SK-N-SH (cell line): ENCODE measurements around the gene PARD6A.

Experiments
- CTCF ChIP-seq: fragments of 200-600 bp; sonication (generic); IDR thresholded peaks from 2 replicates; pipeline ENCODE4 v1.6.1; 2017; ENCODE audit warnings: antibody characterized with exemption, mild to moderate bottlenecking, moderate library complexity
- EP300 ChIP-seq, 2 experiments: IDR thresholded peaks; 2 replicates each; pipeline versions ENCODE4 v1.4.0 to v1.6.1; 2012; ENCODE audit warnings: borderline replicate concordance in 1 of 2, low read depth in 1 of 2, low read length in 1 of 2
- EZH2phosphoT487 ChIP-seq: fragments of 200-600 bp; sonication (generic); IDR thresholded peaks from 2 replicates; pipeline ENCODE4 v1.6.1; 2017; ENCODE audit warnings: low read depth, mixed run types, mild to moderate bottlenecking, antibody characterized with exemption, moderate library complexity, borderline replicate concordance
- NFIC ChIP-seq: IDR thresholded peaks from 2 replicates; pipeline ENCODE4 v1.4.0; 2012; ENCODE audit warnings: borderline replicate concordance
- NRF1 ChIP-seq: IDR thresholded peaks from 2 replicates; pipeline ENCODE4 v1.6.1; 2012; ENCODE audit warnings: low read depth, mild to moderate bottlenecking, low read length
- PBX3 ChIP-seq: IDR thresholded peaks from 2 replicates; pipeline ENCODE4; 2012
- POLR2AphosphoS5 ChIP-seq: IDR thresholded peaks from 2 replicates; pipeline ENCODE4 v1.6.1; 2012; ENCODE audit warnings: low read depth, low read length
- RAD21 ChIP-seq: IDR thresholded peaks from 2 replicates; pipeline ENCODE4 v1.6.1; 2012; ENCODE audit warnings: mild to moderate bottlenecking, low read length
- REST ChIP-seq: IDR thresholded peaks from 2 replicates; pipeline ENCODE4 v1.6.1; 2012; ENCODE audit warnings: mild to moderate bottlenecking, low read depth, low read length, moderate library complexity
- SMC3 ChIP-seq: IDR thresholded peaks from 2 replicates; pipeline ENCODE4 v1.6.1; 2012; ENCODE audit warnings: low read depth, low read length, improper control_type of control experiment
- USF1 ChIP-seq: IDR thresholded peaks from 2 replicates; pipeline ENCODE4 v1.4.0; 2012; ENCODE audit warnings: low read depth, borderline replicate concordance
- YY1 ChIP-seq: IDR thresholded peaks from 2 replicates; pipeline ENCODE4 v1.4.0; 2012; ENCODE audit warnings: low read depth, mild to moderate bottlenecking

- TF ChIP-seq REST: no peak
- no peak for TF ChIP-seq SMC3
- TF ChIP-seq CTCF: no peak
- TF ChIP-seq YY1: no peak
- no peak for TF ChIP-seq EP300 (IDR thresholded peaks at IDR 0.05; ENCODE audit: borderline replicate concordance in 1 of 2, low read depth in 1 of 2, low read length in 1 of 2)
- TF ChIP-seq POLR2AphosphoS5: no peak
- no peak for TF ChIP-seq NRF1
- no peak for TF ChIP-seq PBX3
- TF ChIP-seq USF1: no peak
- no peak for TF ChIP-seq NFIC
- TF ChIP-seq EZH2phosphoT487: no peak
- no peak for TF ChIP-seq RAD21
Observed at GRCh38 chr16:67656344-67657016, 4.3 kb upstream of the PARD6A start.
